ENCODE measurements around the gene WIPI1.
"Not testable (repeated sequence)": the region's sequence is repeated elsewhere in the genome, so short reads cannot be mapped to it uniquely, and the experiment has no call there.

WIPI1 gene

DNA sequence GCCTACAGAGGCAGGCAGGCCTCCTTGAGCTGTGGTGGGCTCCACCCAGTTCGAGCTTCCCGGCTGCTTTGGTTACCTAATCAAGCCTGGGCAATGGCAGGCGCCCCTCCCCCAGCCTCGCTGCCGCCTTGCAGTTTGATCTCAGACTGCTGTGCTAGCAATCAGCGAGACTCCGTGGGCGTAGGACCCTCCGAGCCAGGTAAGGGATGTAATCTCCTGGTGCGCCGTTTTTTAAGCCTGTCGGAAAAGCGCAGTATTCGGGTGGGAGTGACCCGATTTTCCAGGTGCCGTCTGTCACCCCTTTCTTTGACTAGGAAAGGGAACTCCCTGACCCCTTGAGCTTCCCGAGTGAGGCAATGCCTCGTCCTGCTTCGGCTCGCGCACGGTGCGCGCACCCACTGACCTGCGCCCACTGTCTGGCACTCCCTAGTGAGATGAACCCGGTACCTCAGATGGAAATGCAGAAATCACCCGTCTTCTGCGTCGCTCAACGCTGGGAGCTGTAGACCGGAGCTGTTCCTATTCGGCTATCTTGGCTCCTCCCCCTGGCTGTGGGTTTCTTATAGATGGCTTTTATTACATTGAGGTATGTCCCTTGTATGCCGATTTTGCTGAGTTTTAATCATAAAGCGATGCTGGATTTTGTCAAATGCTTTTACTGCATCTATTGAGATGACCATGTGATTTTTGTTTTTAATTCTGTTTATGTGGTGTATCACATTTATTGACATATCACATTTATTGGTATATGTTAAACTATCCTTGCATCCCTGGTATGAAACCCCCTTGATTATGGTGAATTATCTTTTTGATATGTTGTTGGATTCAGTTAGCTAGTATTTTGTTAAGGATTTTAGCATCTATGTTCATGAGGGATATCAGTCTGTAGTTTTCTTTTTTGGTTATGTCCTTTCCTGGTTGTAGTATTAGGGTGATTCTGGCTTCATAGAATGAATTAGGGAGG is 43.4 kb downstream of the WIPI1 start:
- DNase-seq = not testable (repeated sequence)

DNA sequence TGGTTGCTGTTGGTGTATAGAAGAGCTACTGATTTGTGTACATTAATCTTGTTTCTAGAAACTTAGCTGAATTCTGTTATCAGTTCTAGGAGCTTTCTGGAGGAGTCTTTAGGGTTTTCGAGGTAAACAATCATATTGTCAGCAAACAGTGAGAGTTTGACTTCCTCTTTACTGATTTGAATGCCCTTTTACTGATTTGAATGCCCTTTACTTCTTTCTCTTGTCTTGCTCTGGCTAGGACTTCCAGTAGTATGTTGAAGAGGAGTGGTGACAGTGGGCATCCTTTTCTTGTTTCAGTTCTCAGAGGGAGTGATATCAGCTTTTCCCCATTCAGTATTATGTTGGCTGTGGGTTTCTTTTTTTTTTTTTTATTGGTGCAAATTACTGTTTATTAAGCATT is 49.6 kb downstream of the WIPI1 start:
- not testable (repeated sequence) for DNase-seq

DNA sequence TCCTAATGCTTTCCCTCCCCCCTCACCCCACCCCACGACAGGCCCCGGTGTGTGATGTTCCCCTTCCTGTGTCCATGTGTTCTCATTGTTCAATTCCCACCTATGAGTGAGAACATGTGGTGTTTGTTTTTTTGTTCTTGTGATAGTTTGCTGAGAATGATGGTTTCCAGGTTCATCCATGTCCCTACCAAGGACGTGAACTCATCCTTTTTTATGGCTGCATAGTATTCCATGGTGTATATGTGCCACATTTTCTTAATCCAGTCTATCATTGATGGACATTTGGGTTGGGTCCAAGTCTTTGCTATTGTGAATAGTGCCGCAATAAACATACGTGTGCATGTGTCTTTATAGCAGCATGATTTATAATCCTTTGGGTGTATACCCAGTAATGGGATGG is 53.5 kb downstream of the WIPI1 start:
- DNase-seq = not testable (repeated sequence)

DNA sequence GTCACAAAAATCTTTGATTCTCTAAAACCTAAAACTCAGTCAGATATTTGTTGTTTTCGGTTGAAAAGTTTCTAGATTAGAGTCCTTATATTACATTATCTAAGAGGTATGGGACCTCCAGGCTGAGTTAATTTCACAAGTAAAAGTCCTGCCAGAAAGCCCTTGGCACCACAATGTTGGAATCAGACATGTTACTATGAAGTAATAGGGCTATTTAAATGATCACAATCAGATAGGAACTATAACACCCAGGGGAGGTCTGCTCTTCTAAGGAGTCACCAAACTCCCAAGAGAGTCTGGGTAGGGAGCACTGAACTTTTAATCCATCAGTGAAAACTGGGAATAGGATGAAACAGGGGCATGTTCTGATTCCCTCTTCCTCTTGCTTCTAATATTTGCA is 54.2 kb downstream of the WIPI1 start:
- no peak for DNase-seq

DNA sequence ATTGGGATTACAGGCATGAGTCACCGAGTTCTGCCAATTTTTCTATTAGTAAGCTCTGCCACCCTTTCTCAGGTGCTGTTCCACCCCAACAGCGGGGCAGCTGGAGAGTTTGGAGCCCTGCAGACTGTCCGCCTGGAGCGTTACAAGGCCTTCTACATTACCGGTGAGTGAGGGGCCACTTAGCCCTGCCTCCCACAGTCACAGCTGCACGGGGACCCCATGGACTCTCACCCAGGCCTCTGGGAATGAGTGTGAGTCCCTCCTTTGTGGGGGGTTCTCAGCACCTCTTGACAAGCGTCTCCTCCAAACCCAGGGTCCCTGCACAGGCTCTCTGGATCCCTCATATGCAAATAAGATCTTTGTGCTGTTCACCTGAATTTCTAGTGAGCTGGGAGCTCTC is 56.0 kb downstream of the WIPI1 start:
- no peak for DNase-seq

DNA sequence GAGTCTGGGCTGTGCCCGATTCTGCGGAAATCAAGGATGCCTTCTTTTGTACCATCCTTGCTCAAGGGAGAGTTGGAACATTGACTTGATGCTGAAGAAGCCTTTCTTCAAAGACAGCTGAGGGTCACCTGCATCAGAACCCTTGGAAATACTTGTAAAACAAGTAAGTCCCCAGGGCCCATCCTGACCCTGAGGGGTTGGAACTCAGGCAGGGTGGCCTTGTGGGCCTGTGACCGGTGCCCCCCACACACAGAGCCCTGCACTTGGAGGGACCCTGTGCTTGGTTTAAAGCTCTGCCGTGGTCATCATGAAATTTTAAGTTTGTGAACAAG is 56.9 kb downstream of the WIPI1 start:
- no peak for DNase-seq

DNA sequence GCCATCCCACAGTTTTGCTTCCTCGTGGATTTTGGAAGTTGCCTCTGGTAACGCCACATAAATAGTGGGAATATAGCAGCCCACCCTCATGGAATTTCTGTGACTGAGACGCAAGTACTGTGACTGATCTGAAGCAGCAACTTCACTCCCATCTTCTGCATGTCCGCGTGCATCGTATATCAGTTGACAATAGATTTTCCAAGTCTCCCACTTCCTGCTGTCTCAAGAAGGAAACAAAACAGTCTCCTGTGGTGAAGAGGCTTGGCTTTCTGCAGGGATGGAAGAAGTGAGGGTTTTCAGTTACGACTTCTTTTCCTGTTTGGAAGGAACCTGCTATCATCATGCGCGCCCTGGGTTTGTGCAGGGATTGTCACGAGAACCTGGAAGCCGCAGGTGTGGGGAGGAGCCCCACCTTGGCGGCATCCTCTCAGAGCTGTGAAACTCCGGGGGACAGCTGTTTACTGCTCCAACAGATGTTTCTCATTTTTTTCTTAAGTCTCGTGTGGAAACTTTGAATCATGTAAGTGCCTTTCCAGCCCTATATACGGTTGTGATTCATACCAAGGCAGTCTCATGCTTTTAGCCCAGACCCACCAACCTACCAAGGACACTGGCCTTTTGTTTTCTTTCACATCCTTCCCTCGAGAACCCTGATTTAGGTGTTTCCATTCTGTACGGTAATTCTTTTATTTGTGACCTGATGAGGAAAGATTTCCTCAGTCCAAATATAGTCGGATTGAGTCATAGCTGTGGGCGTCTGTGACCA is 57.5 kb downstream of the WIPI1 start:
- DNase-seq = no peak

DNA sequence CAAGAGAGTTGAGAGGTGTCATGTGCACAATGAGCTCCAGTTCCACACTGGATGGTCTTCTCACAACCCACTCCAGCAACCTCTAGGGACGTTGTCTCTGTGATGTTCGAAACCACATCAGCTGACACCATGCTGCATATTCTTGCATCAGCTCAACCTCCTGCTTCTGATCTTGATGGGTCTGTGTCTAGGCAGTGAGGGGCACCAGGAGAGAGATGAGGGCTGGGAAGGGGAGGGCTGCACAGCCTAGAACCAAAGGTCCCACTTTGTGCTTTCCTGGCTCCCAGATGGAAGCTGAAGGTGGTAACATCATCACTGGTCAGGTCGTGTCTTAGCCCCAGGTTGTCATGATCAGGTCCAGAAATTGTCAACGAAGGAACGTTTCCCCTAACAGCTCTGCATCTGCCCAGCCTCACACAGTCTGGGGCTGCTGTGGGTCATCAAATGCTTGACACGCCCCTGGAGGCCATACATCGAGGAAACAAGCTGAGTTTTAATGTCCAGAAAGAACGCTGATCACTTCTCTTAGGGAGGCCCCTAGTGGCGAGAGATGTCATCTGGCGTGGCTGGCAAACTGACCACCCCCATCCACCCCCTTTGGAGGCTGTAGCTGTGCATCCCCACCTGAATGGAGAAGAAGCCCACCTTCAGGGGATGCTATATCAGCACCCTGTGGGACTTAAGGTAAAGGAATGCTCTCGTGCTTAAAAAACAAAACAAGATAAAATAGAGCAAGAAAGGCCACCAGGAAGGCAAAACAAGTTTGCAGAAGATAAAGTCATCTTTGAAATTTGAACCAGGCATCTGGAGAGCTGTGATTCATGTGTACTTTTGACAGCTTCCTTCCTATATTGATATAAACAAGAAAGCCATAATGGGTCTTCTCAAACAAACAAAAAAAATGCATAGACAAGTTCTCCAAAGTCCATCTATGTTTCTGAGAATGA is 58.3 kb downstream of the WIPI1 start:
- DNase-seq = peak; percentile 36

DNA sequence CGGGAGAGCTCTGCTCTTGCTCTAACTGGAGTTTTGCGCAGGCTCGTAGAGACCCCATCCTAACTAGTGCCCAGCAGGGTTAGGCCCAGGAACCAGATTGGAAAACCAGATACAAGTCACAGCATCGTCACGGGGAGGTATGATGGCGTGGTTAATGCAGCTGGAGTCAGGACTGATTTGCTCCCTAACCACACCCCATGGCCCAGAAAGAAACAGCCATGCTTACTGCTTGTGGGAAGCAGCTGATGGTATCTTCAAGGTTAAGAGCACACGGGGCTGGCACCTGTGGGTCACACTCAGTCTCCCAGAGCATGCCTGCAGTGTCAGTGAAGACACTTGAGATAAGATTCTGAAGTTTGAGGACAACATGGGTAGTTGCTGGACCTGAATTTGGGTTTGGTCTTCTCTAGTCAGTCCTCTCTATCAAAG is 60.2 kb downstream of the WIPI1 start:
- DNase-seq = no peak

DNA sequence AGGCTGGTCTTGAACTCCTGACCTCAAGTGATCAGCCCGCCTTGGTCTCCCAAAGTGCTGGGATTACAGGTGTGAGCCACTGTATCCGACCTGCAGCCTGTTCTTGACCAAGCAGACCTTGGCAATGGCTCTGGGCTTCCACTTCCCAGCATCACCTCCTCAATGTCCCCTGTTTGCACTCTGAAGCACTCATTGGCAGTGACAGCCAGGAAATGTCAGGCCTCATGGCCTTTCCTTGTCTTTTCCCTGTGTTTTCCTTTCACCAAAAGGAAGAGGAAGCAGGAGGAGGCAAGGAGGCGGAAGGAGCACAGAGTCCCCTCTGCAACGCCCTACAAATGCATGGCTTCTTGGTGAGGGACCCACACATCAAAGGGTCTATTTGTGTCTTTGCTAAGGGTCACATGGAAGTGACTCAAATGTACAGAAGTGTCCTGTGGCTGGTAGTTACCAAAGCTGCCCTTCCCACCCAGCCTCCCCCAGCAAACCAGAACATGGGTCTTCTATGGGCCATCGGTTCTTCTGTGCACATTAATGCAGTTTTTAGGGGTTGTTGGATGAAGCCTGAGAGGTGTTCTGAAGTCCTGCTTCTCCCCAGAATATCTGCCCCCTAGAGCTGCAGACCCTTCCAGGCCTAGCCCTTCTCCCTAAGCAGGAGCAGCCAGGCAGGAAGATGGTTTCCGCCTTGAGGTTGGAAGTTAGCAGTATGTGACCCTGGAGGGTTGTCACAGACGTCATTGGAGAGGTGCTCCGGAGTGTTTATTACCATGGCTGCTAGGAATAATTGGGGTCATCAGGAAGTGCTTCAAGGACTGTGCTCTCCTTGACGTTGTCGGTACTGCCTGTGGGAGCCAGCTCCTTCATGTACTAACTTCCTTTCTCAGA is 60.8 kb downstream of the WIPI1 start:
- no peak for DNase-seq

DNA sequence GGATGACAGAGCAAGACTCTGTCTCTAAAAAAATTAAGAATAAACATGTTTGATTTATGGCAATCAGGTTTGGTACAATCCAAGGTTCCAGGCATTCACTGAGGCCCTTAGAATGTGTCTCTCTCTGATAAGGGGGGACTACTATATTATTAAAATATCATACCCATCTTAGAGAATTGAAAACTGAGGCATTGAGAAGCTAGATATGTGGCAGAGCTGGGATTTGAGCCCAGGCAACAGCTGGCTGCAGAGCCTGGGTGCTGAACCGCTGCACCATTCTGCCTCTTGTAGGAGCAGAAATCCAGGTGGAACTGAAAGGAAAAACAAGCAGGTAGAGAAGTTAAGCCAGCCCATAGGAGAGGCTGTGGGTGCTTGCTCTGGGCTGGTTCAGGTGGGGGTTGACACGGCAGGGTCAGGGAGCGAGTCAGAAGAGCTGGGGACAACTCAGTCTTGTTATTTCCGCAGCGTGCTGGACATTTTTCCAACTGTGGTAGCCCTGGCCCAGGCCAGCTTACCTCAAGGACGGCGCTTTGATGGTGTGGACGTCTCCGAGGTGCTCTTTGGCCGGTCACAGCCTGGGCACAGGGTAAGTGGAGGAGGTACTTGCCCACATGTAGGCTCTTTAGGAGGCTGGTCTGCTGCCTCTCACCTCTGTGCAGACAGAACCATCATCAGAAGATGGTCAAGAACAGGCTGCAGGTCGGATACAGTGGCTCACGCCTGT is 62.5 kb downstream of the WIPI1 start:
- no peak for DNase-seq

DNA sequence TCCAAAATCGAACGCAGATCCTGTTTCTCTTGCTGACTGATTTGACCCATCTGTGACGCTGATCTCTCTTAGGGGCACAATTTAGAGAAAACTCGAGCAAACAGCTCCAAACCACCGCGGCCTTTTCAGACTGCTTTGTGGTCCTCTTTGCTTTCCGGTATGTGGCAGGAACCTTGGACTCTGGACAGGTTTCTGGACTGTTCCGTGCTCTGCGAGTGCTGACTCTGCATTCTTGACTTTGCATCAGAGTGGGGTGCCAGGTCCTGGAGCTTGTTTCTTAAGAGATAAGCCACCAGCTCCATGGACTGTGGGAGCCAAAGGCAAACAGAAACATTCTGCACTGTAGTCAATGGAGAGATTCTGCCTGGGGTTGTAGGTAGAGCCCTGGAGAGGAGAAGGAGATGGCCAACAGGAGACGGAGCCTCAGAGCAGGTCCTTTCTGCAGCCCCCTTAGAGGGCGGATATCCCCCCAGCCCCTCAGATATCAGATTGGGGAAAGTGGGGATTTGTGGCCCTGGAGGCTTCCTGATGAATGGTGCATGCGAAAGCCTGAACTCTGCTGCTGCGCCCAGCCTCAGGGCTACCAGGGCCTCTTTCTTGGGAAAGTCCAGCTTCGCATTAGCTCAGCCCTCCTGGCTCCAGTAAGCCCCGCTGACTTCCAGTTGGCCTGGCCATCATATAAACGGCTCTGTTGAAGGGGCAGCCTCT is 65.6 kb downstream of the WIPI1 start:
- DNase-seq = no peak

DNA sequence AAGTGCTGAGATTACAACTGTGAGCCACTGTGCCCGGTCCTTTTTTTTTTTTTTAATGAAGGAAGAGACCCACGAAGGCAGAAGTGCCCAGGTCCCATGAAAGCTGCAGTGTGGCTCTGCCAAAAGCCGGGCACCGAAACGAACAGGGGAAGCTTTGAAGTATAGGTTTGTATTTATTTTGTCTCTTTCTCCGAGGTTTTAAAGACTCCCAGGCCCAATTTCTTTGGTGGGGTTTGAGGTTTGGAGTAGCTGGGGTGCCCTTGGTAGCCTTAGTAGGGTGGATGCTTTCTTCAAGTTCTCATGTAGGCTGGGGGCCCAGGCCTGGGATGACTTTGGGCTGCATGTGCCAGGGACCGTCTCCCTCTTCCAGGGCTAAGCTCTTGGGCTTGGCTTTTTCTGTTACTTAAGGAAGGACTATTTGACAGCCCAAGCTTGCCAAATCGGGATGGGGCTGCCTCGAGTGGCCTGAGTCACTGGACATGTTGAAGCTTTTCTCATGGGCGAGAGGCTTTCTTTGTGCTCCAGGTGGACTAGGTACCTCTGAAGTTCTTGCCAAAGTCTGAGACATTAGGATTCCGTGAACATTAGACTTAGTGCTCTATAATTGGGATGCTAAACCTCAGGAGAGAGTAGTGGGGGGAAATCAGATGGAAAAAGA is 66.3 kb downstream of the WIPI1 start:
- no peak for DNase-seq

DNA sequence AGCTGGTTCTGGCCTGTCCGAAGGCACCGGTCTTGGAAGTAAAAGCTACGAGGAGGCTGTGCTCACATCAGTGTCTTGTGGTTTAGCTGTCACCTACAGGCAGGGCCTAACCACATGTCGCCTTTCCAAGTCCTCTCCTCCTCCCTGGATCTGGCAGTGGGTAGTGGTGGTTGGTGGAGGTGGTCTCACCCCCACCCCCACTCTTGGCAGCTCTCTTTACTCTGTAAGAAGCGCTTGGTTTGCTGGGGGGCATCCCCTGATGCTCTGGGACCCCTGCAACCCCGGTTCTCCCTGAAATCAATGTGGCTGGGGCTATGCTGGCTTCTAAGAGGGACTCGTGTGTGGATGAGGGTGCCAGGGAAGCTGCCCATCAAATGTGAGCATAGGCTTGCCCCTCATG is 68.3 kb downstream of the WIPI1 start:
- no peak for DNase-seq

DNA sequence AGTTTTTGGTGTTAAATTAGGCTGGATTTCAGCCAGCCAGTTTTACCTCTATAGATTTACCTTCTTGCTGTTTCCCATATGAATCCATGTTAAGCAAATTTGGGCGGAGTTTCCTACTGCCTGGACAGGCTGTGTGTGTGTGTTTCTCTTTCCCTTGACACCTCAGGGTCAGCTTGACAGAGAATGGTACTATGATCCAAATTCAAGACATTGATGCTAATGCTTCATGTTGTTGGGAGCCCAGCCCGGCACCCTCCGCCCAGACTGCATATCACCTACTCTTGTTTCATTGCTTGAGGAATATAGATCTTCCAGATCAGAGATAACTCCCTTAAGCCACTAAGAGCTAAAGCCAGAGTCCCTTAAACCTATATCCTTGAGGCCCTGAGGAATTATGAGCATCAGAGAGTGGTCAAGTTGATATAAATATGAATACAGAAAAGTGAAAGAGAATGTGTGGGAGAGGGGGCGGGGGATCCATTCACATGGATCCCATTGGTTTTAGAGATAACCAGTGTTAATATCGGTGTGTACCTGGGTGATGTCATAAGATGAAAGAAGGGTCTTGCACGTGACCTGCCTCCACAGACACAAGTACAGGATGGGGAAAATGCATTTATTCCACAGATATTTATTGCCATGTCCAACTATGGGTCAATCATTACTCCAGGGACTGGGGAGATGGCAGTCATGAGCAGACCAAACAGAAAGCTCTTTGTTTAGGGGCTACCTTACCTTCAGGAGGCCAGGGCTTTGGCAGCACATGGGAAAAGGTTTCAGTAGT is 69.7 kb downstream of the WIPI1 start:
- no peak for DNase-seq

DNA sequence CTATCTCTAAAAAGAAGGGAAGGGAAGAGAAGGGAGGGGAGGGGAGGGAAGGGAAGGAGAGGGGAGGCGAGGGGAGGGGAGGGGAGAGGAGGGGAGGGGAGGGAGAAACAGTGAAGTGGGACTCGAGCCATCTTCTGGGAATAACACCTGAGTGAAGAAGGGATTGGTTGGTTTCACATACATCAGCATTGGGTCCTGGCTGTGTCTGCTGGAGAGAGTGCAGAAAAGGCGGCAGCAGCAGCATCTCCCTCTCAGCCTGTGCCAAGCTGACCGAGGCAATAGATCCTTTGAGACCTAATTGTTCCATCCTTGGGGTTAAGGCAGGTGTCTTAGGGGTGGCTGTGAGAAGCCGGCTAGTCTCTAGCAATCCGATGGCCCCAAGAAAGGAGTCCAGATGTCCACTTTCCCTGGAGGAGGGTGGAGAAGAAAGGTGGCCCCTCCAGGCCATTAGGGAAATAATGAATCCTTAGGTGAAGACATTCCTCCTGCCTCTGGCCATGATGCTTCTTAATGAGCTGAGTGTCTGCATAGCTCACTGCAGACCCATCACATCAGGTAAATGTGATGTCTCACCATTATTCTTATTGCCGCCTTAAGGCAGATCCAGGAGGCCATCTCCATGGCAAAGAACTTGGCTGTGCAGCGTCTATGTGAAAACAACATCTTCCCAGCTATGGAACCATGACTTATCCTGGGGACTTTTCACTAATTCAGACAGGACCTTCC is 71.6 kb downstream of the WIPI1 start:
- no peak for DNase-seq

DNA sequence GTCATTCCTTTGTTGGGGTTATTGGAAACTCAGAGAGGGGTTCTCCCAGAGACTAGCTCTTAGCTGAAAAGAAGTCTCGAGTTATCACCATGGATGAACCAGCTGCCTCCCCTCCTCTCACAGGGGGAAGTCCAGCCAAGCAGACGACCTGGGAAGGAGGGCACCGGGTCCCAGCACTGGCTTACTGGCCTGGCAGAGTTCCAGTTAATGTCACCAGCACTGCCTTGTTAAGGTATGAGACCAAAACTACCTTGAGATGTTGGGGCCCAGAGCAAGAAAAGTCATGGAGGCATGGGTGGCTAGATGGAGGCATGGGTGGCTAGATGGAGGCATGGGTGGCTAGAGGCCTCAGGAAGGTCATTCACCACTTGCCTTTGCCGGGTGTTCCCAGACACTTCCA is 72.4 kb downstream of the WIPI1 start:
- DNase-seq = no peak

DNA sequence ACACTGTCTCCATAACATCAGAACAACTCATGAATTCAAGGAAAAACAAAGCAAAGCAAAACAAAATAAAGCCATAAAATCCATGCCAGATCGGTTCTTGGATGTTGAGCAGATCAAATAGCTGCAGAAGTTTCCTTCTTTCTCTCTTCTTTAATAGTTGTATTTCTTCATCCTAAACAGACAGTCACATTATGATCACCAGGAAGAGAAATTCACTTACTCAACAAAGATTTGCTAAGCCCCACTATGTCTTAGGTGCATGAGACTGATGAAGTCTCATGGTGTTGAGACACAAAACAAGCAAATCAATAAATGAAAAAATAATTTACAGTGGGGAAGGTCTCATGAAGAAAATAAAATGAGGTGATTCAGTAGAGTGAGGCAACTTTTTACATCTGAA is 72.8 kb downstream of the WIPI1 start:
- DNase-seq = no peak

All from T1000 (cell line).